Measurements from ENCODE around the gene CCDC90B. TPM values are rescaled to one million over a fixed set of nuclear protein-coding genes. Genes with fewer than 3 reads are reported as not detected.

Gene CCDC90B
- total and polyA plus RNA-seq, 2 donors (not counting 1 experiment from before 2014, with no cell fraction given) = 66.2 to 109 TPM

- Histone ChIP-seq H4K20me1 (ENCODE audit: control insufficient read depth, extremely low read depth, insufficient read depth, low read length) (no peaks in the 10 kb centered on the region), H3K9ac (ENCODE audit: insufficient read depth, low read length) (no peak overlapping the region), H3K36me3 (ENCODE audit: control insufficient read depth, insufficient read depth, low read length) (peaks cover 3% of the 10 kb centered on the region), H2AFZ (ENCODE audit: low read length) (no peak overlapping the region), H3K4me2 (ENCODE audit: extremely low read depth, insufficient read depth, low read length) (no peak overlapping the region), H3K27ac (ENCODE audit: insufficient read depth, low read length) (no peak overlapping the region), H3K79me2 (ENCODE audit: control insufficient read depth, insufficient read depth, low read length) (no peaks in the 10 kb centered on the region), H3K4me1 (ENCODE audit: control insufficient read depth, extremely low read depth, insufficient read depth, low read length) (peaks cover 6% of the 10 kb centered on the region), H3K4me3 (replicated peaks in 1 of 4; ENCODE audit: control extremely low read depth in 1 of 4, insufficient read depth in 1 of 4, low read depth in 3 of 4, low read length in 4 of 4) (no peak overlapping the region), H3K9me3 (ENCODE audit: control insufficient read depth, insufficient read depth, low read depth, low read length) (no peaks in the 10 kb centered on the region), H3K27me3 (ENCODE audit: control insufficient read depth, insufficient read depth, low read length) (no peaks in the 10 kb centered on the region)
- TF ChIP-seq CTCF (conservative IDR thresholded peaks at IDR 0.05 in 1 of 2, IDR thresholded peaks at IDR 0.05 in 1 of 2; ENCODE audit: low read depth in 1 of 2, low read length in 2 of 2) (no peak), EZH2 (IDR thresholded peaks at IDR 0.05; ENCODE audit: low read length, missing control alignments) (no peak)
- no peak for DNase-seq (ENCODE audit: low read depth in 2 of 2)
Measured at GRCh38 chr11:83256602-83257340, 29.4 kb downstream of the CCDC90B start.

GRCh38 chr11:83255366-83255765, 30.8 kb downstream of the CCDC90B start:
- no peak overlapping the region for H3K4me3 ChIP-seq (replicated peaks in 1 of 4; ENCODE audit: control extremely low read depth in 1 of 4, insufficient read depth in 1 of 4, low read depth in 3 of 4, low read length in 4 of 4)
- TF ChIP-seq EZH2 (IDR thresholded peaks at IDR 0.05; ENCODE audit: low read length, missing control alignments) = no peak
- no peaks in the 10 kb centered on the region for H4K20me1 ChIP-seq (ENCODE audit: control insufficient read depth, extremely low read depth, insufficient read depth, low read length)
- no peak overlapping the region for H3K27ac ChIP-seq (ENCODE audit: insufficient read depth, low read length)
- H2AFZ ChIP-seq (ENCODE audit: low read length) = no peak overlapping the region
- DNase-seq (ENCODE audit: low read depth in 2 of 2) = no peak
- H3K9me3 ChIP-seq (ENCODE audit: control insufficient read depth, insufficient read depth, low read depth, low read length) = no peaks in the 10 kb centered on the region
- peaks cover 6% of the 10 kb centered on the region for H3K4me1 ChIP-seq (ENCODE audit: control insufficient read depth, extremely low read depth, insufficient read depth, low read length)
- peaks cover 3% of the 10 kb centered on the region for H3K36me3 ChIP-seq (ENCODE audit: control insufficient read depth, insufficient read depth, low read length)
- H3K27me3 ChIP-seq (ENCODE audit: control insufficient read depth, insufficient read depth, low read length) = no peaks in the 10 kb centered on the region
- H3K4me2 ChIP-seq (ENCODE audit: extremely low read depth, insufficient read depth, low read length) = no peak overlapping the region
- H3K9ac ChIP-seq (ENCODE audit: insufficient read depth, low read length) = no peak overlapping the region
- no peaks in the 10 kb centered on the region for H3K79me2 ChIP-seq (ENCODE audit: control insufficient read depth, insufficient read depth, low read length)

- Histone ChIP-seq H3K4me2 (ENCODE audit: extremely low read depth, insufficient read depth, low read length) (no peak overlapping the region), H3K36me3 (ENCODE audit: control insufficient read depth, insufficient read depth, low read length) (no peaks in the 10 kb centered on the region), H3K4me3 (replicated peaks in 1 of 4; ENCODE audit: control extremely low read depth in 1 of 4, insufficient read depth in 1 of 4, low read depth in 3 of 4, low read length in 4 of 4) (no peak overlapping the region), H3K27me3 (ENCODE audit: control insufficient read depth, insufficient read depth, low read length) (no peaks in the 10 kb centered on the region), H2AFZ (ENCODE audit: low read length) (no peak overlapping the region), H3K9me3 (ENCODE audit: control insufficient read depth, insufficient read depth, low read depth, low read length) (no peaks in the 10 kb centered on the region), H3K27ac (ENCODE audit: insufficient read depth, low read length) (no peak overlapping the region), H4K20me1 (ENCODE audit: control insufficient read depth, extremely low read depth, insufficient read depth, low read length) (no peaks in the 10 kb centered on the region), H3K79me2 (ENCODE audit: control insufficient read depth, insufficient read depth, low read length) (no peaks in the 10 kb centered on the region), H3K4me1 (ENCODE audit: control insufficient read depth, extremely low read depth, insufficient read depth, low read length) (peaks cover 6% of the 10 kb centered on the region), H3K9ac (ENCODE audit: insufficient read depth, low read length) (no peak overlapping the region)
- no peak for TF ChIP-seq EZH2 (IDR thresholded peaks at IDR 0.05; ENCODE audit: low read length, missing control alignments)
- no peak for DNase-seq (ENCODE audit: low read depth in 2 of 2)
Measured at GRCh38 chr11:83252941-83253340, 33.2 kb downstream of the CCDC90B start.

- no peaks in the 10 kb centered on the region for H3K27me3 ChIP-seq (ENCODE audit: control insufficient read depth, insufficient read depth, low read length)
- no peaks in the 10 kb centered on the region for H4K20me1 ChIP-seq (ENCODE audit: control insufficient read depth, extremely low read depth, insufficient read depth, low read length)
- H2AFZ ChIP-seq (ENCODE audit: low read length) = no peak overlapping the region
- H3K4me3 ChIP-seq (replicated peaks in 1 of 4; ENCODE audit: control extremely low read depth in 1 of 4, insufficient read depth in 1 of 4, low read depth in 3 of 4, low read length in 4 of 4) = no peak overlapping the region
- H3K9ac ChIP-seq (ENCODE audit: insufficient read depth, low read length) = no peak overlapping the region
- no peaks in the 10 kb centered on the region for H3K79me2 ChIP-seq (ENCODE audit: control insufficient read depth, insufficient read depth, low read length)
- TF ChIP-seq EZH2 (IDR thresholded peaks at IDR 0.05; ENCODE audit: low read length, missing control alignments) (no peak), CTCF (conservative IDR thresholded peaks at IDR 0.05 in 1 of 2, IDR thresholded peaks at IDR 0.05 in 1 of 2; ENCODE audit: low read depth in 1 of 2, low read length in 2 of 2) (no peak)
- no peak for DNase-seq (ENCODE audit: low read depth in 2 of 2)
- H3K9me3 ChIP-seq (ENCODE audit: control insufficient read depth, insufficient read depth, low read depth, low read length) = no peaks in the 10 kb centered on the region
- no peaks in the 10 kb centered on the region for H3K36me3 ChIP-seq (ENCODE audit: control insufficient read depth, insufficient read depth, low read length)
- H3K4me2 ChIP-seq (ENCODE audit: extremely low read depth, insufficient read depth, low read length) = no peak overlapping the region
- no peaks in the 10 kb centered on the region for H3K4me1 ChIP-seq (ENCODE audit: control insufficient read depth, extremely low read depth, insufficient read depth, low read length)
- no peak overlapping the region for H3K27ac ChIP-seq (ENCODE audit: insufficient read depth, low read length)
Measured at GRCh38 chr11:83252266-83252665, 33.9 kb downstream of the CCDC90B start.
